ENCODE results near the gene MS4A6E.

MS4A6E gene

GRCh38 chr11:60378354-60378753, 51.3 kb downstream of the MS4A6E start, which contains the start of gene MS4A7:
MS4A7 (plus strand) TSS chr11:60378532; CDS start chr11:60383142, 4,610 bp downstream.
- TF ChIP-seq GATA2 (IDR thresholded peaks at IDR 0.05; ENCODE audit: low read depth, low read length) = no peak
- TF ChIP-seq GATA3 (IDR thresholded peaks at IDR 0.05; ENCODE audit: low read depth, low read length) = no peak

GRCh38 chr11:60389279-60389910, 62.3 kb downstream of the MS4A6E start:
- TF ChIP-seq GATA3 (IDR thresholded peaks at IDR 0.05; ENCODE audit: low read depth, low read length) (no peak), GATA2 (IDR thresholded peaks at IDR 0.05; ENCODE audit: low read depth, low read length) (no peak)

- TF ChIP-seq GATA3 (IDR thresholded peaks at IDR 0.05; ENCODE audit: low read depth, low read length) (no peak), GATA2 (IDR thresholded peaks at IDR 0.05; ENCODE audit: low read depth, low read length) (no peak)
Measured at GRCh38 chr11:60390419-60390818, 63.4 kb downstream of the MS4A6E start.

All from SH-SY5Y (cell line).